ENCODE measurements around the gene ZSCAN22.
"Not testable (repeated sequence)": the region's sequence is repeated elsewhere in the genome, so short reads cannot be mapped to it uniquely, and the experiment has no call there.

The ZSCAN22 gene

GRCh38 chr19:58368561-58369360 lies 42.0 kb downstream of the ZSCAN22 start:
- DNase-seq (ENCODE audit: low spot score) (no peak), FAIRE-seq (no peak)

GRCh38 chr19:58372311-58373133 lies 45.7 kb downstream of the ZSCAN22 start:
- FAIRE-seq (no peak), DNase-seq (ENCODE audit: low spot score) (no peak)

- FAIRE-seq (no peak), DNase-seq (ENCODE audit: low spot score) (no peak)
Observed at GRCh38 chr19:58374200-58374599, 47.4 kb downstream of the ZSCAN22 start.

GRCh38 chr19:58376724-58377123 lies 49.9 kb downstream of the ZSCAN22 start:
- DNase-seq (ENCODE audit: low spot score); FAIRE-seq: not testable (repeated sequence)

- FAIRE-seq = no peak
- no peak for DNase-seq (ENCODE audit: low spot score)
Observed at GRCh38 chr19:58379246-58379645, 52.5 kb downstream of the ZSCAN22 start.

GRCh38 chr19:58380037-58380661 lies 53.4 kb downstream of the ZSCAN22 start:
- FAIRE-seq (no peak), DNase-seq (ENCODE audit: low spot score) (no peak)

- DNase-seq (ENCODE audit: low spot score) (peak; percentile 99), FAIRE-seq (peak; percentile 93)
Observed at GRCh38 chr19:58380662-58381459, 54.1 kb downstream of the ZSCAN22 start, which contains the start of gene ZNF837. TSS of gene ZNF837 (minus strand) at chr19:58381030. CDS start at chr19:58369332, 11,698 bp downstream.

GRCh38 chr19:58381460-58382212 lies 54.8 kb downstream of the ZSCAN22 start:
- DNase-seq (ENCODE audit: low spot score) (no peak), FAIRE-seq (no peak)

- FAIRE-seq (no peak), DNase-seq (ENCODE audit: low spot score) (no peak)
Observed at GRCh38 chr19:58382997-58383603, 56.3 kb downstream of the ZSCAN22 start.

- no peak for FAIRE-seq
- DNase-seq (ENCODE audit: low spot score) = no peak
Observed at GRCh38 chr19:58385313-58385890, 58.6 kb downstream of the ZSCAN22 start.

GRCh38 chr19:58385891-58386575 lies 59.2 kb downstream of the ZSCAN22 start:
- DNase-seq (ENCODE audit: low spot score) = no peak
- FAIRE-seq = no peak

- peak; percentile 76 for FAIRE-seq
- DNase-seq (ENCODE audit: low spot score) = peak; percentile 97
Observed at GRCh38 chr19:58386576-58387337, 60.0 kb downstream of the ZSCAN22 start, which contains the start of gene RPS5. TSS of gene RPS5 (plus strand) at chr19:58387269. CDS start at chr19:58388138, 869 bp downstream.

- FAIRE-seq (no peak), DNase-seq (ENCODE audit: low spot score) (no peak)
Observed at GRCh38 chr19:58387338-58388174, 60.8 kb downstream of the ZSCAN22 start.

GRCh38 chr19:58388175-58388526 lies 61.4 kb downstream of the ZSCAN22 start:
- FAIRE-seq (no peak), DNase-seq (ENCODE audit: low spot score) (no peak)

Data from RCC 7860 (cell line).